HG03575 (cell line): ENCODE results near the gene PLXNC1.

Experiments
- ATAC-seq: cut with Tn5 transposase; IDR thresholded peaks from one replicate; pipeline ENCODE4 v1.9.1; 2021; ENCODE audit not compliant: unreplicated experiment, insufficient number of reproducible peaks, low FRiP score; ENCODE audit errors: extremely low read depth

PLXNC1 gene

GRCh38 chr12:94147991-94148738, at the start of gene PLXNC1:
PLXNC1 (plus strand) TSS chr12:94148577; CDS start chr12:94148972, 395 bp downstream.
- no peak for ATAC-seq

- ATAC-seq = no peak
These were observed 49.2 kb upstream of the PLXNC1 start for GRCh38 chr12:94099191-94099590.

DNA sequence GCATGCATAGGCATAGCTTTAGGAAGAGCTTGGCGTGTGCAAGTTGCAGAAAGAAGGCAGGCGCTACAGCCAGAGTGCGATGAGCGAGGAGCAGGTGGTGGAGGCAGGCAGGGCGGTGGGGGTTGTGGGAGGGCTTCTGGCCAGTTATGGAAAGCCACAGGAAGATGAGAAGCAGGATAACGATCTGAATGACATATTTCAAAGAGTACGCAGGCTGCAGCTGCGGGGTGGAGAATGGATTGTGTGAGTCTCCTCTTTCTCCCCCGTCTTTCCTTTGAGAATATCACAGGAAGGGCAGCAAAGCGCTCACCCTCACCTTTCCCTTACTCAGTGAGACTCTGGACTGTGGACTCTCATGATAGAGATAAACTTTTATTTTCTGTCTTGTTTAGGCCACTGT, 48.7 kb upstream of the PLXNC1 start:
- ATAC-seq = no peak

- ATAC-seq = no peak
These were observed 48.2 kb upstream of the PLXNC1 start for GRCh38 chr12:94100211-94100627.

- no peak for ATAC-seq
These were observed 47.2 kb upstream of the PLXNC1 start for GRCh38 chr12:94100990-94101737.

GRCh38 chr12:94101738-94102660, 46.4 kb upstream of the PLXNC1 start:
- no peak for ATAC-seq

GRCh38 chr12:94103986-94104385, 44.4 kb upstream of the PLXNC1 start:
- no peak for ATAC-seq

GRCh38 chr12:94107910-94108309, 40.5 kb upstream of the PLXNC1 start:
- ATAC-seq = no peak

DNA sequence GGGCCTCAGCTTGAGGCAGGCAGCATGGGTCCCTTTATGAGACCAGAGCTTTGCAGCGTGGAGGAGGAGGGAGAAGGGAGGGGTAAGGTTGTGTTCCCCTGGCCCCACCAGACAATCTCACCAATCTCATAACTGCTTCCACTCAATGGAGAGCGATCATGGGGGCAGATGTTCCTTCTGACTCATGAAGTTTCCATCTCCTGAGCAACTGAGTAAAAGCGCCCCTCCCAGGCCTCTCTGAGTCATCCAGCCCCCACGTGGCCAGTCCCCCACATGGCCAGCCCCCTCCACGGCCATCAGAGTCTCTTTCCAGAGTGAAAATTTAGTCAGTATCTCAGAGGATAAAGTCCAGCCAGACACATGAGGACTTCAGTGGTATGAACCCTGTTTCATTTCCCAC, 39.2 kb upstream of the PLXNC1 start:
- no peak for ATAC-seq

GRCh38 chr12:94110258-94110657, 38.1 kb upstream of the PLXNC1 start:
- ATAC-seq = no peak

- ATAC-seq = no peak
These were observed 37.1 kb upstream of the PLXNC1 start for GRCh38 chr12:94111302-94111701.

DNA sequence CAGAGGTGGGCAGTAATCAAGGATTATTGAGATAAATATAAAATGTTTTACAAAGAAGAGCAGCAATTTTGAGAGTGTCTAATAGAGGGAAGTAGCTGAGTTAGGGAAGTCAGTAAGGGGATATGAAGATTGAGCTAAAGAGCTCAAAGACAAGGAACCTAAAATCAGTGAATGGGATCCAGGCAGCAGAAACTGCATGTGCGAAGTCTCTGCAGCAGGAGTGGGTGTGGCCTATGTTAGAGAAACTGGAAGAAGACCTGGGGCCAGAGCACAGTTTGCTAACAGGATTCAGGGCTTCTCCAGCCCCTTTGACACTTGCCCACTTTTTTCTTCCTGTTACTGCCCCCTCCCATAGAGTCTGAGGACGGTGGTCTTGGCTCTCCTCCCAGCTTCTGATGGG, 36.3 kb upstream of the PLXNC1 start:
- ATAC-seq = no peak

DNA sequence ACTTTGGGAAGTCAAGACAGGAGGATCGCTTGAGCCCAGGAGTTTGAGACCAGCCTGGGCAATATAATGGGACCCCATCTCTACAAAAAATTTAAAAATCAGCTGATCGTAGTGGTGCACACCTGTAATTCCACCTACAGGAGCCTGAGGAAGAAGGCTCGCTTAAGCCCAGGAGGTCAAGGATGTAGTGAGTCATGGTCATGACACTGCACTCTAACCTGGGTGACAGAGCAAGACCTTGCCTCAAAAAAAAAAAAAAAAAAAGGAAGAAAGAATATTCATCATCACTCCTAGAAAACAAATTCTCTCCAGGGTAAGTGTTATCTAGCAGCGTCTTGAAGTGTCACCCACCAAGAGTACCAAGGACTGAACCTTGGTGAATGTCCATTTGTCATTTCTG, 34.2 kb upstream of the PLXNC1 start:
- ATAC-seq = no peak

GRCh38 chr12:94116191-94116590, 32.2 kb upstream of the PLXNC1 start:
- ATAC-seq = no peak

DNA sequence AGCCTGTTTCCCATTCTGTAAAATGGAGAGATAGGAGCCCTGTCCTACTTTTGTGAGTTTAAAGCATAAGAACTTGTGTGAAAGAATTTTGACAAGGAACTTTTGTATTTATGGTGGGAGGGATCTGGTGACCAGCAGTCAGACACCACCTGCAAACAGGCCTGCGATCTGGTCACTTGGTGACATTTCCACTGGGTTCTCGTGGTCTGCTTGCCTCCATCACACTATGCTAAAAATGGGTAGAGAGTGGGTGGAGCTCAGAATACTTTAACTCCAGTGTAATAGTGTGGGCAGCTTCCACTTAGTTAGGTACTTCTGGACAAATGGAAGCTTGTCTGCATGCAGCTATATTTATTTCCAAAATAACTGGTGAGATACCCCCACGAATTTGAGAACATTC, 26.5 kb upstream of the PLXNC1 start:
- no peak for ATAC-seq

DNA sequence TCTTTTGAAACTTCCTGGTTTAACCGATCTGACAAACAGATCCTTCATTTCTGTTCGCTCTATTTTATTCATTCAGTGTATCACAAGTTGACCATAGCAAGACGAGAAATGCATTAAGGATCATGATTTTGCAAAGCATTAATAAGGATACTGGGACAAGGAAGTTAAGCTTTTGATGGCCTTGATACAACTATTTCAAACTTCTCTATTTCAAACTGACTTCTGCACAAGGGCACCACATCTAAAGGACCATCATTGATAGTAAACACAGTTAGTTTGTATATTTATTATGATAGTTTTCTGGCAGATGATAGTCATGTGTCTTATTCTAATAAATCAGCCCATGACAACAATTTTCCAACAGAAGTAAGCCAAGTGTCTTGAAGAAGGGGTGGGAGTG, 25.8 kb upstream of the PLXNC1 start:
- ATAC-seq = no peak

DNA sequence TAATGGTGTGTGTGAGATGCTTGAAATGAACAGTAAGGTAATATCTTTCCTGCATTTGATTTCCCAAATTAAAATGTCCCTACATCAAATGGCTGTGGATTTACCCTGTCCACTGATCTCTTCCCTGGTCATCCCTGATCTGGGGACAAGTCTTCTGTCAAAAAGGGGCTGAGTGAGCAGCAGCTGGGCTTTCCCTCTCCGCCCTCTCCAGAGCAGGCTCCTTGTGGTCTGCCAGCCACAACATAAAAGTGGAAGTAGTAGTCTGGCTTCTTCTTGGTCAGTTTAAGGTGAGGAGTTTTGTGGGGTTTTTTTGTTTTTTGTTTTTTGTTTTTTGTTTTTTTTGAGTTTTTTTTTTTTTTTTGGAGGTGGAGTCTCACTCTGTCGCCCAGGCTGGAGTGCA, 25.2 kb upstream of the PLXNC1 start:
- no peak for ATAC-seq

DNA sequence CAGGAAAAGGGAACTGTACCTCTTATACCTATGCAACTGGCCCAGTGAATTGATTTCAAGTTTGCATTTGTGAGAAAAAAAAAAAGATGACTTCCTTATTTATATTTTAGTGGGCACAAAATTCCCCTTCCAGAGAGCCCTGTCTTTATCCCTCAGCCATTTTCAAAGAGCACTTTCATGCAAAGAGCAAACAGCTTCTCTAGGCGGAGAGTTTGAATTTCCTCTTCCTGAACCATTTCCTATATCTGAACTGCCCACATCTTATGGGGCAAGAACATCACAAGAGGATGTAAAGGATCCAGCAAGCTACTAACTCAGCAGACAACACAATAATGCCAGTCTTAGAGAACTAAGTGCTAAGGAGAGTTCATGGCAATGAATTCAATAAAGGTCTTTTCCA, 22.3 kb upstream of the PLXNC1 start:
- ATAC-seq = no peak

GRCh38 chr12:94127239-94128131, 20.9 kb upstream of the PLXNC1 start:
- ATAC-seq = no peak
